AG04450 (cell line): ENCODE results near the gene CDHR5. TPM values are rescaled to one million over a fixed set of nuclear protein-coding genes. Genes with fewer than 3 reads are reported as not detected.
A peak's percentile ranks its signal among the peaks of the same experiment; 100 is the strongest.

ENCODE experiments used
- CTCF ChIA-PET: fragments of 300-600, 350-600 bp; formaldehyde crosslinking; extraction: SDS; loops from one replicate; lab custom pipeline; 2022; ENCODE audit warnings: antibody characterized with exemption, inconsistent platforms; lab: Charles Lee
- POLR2A ChIA-PET: fragments of 350-600 bp; formaldehyde crosslinking; extraction: SDS; loops from one replicate; lab custom pipeline; 2021; ENCODE audit warnings: antibody characterized with exemption, inconsistent platforms; lab: Yijun Ruan, JAX
- DNase-seq: peaks from one replicate; pipeline ENCODE4 v3.0.0-alpha.2; 2011; ENCODE audit warnings: low read depth, low spot score
- H3K27ac ChIP-seq: one replicate; pipeline ENCODE4 v1.5.1; 2012; ENCODE audit warnings: low read depth, low read length, control low read depth
- H3K27me3 ChIP-seq: one replicate; pipeline ENCODE4 v1.6.0; 2012; ENCODE audit warnings: low read length; ENCODE audit not compliant: control insufficient read depth, insufficient read depth
- H3K4me3 ChIP-seq: 2 replicates; pipeline ENCODE4 v1.5.1; 2011; ENCODE audit warnings: mild to moderate bottlenecking, low read depth, low read length, control low read depth
- H3K9me3 ChIP-seq: 2 replicates; pipeline ENCODE4 v1.5.1; 2012; ENCODE audit warnings: low read length; ENCODE audit not compliant: control insufficient read depth, insufficient read depth
- CTCF ChIP-seq: IDR thresholded peaks from 2 replicates; pipeline ENCODE4 v1.5.1; 2011; ENCODE audit warnings: low read depth, low read length, control low read depth, inconsistent platforms
- polyA plus RNA-seq: library from polyadenylated mRNA; depleted of rRNA; stranded (reverse); fragments of >200 nt; gene quantifications from 2 replicates; pipeline ENCODE4 v1.2.3, GENCODE V29; 2011

The CDHR5 gene
- polyA plus RNA-seq, 1 experiment: not detected

DNA sequence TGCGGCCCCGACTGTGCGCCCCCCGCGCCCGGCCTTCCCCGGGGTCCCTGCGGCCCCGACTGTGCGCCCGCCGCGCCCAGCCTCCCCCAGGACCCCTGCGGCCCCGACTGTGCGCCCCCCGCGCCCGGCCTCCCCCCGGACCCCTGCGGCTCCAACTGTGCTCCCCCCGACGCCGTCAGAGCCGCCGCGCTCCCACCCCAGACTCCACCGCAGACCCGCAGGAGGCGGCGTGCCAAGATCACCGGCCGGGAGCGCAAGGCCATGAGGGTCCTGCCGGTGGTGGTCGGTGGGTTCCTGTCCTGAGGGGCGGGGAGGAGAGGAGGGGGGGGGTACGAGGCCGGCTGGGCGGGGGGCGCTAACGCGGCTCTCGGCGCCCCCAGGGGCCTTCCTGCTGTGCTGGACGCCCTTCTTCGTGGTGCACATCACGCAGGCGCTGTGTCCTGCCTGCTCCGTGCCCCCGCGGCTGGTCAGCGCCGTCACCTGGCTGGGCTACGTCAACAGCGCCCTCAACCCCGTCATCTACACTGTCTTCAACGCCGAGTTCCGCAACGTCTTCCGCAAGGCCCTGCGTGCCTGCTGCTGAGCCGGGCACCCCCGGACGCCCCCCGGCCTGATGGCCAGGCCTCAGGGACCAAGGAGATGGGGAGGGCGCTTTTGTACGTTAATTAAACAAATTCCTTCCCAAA is 15.4 kb upstream of the CDHR5 start:
- TF ChIP-seq CTCF: no peak
- H3K4me3 ChIP-seq: no peak overlapping the region
- H3K27ac ChIP-seq: no peak overlapping the region
- H3K27me3 ChIP-seq: peaks cover 32% of the 10 kb centered on the region
- H3K9me3 ChIP-seq: peaks cover 4% of the 10 kb centered on the region
- no peak for DNase-seq
- POLR2A ChIA-PET: no interaction called here
- CTCF ChIA-PET: no interaction called here

DNA sequence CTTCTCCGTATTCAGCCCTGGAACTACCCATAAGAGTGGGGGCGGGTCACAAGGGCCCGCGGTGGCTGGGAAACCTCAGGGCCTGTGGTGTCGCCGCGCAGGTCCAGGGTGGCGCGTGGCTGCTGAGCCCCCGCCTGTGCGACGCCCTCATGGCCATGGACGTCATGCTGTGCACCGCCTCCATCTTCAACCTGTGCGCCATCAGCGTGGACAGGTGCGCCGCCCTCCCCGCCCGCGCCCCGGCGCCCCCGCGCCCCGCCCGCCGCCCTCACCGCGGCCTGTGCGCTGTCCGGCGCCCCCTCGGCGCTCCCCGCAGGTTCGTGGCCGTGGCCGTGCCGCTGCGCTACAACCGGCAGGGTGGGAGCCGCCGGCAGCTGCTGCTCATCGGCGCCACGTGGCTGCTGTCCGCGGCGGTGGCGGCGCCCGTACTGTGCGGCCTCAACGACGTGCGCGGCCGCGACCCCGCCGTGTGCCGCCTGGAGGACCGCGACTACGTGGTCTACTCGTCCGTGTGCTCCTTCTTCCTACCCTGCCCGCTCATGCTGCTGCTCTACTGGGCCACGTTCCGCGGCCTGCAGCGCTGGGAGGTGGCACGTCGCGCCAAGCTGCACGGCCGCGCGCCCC is 14.7 kb upstream of the CDHR5 start:
- Histone ChIP-seq H3K9me3 (peaks cover 4% of the 10 kb centered on the region), H3K27me3 (peaks cover 32% of the 10 kb centered on the region), H3K4me3 (no peak overlapping the region), H3K27ac (no peak overlapping the region)
- POLR2A ChIA-PET: no interaction called here
- no peak for DNase-seq
- no peak for TF ChIP-seq CTCF
- CTCF ChIA-PET: no interaction called here

DNA sequence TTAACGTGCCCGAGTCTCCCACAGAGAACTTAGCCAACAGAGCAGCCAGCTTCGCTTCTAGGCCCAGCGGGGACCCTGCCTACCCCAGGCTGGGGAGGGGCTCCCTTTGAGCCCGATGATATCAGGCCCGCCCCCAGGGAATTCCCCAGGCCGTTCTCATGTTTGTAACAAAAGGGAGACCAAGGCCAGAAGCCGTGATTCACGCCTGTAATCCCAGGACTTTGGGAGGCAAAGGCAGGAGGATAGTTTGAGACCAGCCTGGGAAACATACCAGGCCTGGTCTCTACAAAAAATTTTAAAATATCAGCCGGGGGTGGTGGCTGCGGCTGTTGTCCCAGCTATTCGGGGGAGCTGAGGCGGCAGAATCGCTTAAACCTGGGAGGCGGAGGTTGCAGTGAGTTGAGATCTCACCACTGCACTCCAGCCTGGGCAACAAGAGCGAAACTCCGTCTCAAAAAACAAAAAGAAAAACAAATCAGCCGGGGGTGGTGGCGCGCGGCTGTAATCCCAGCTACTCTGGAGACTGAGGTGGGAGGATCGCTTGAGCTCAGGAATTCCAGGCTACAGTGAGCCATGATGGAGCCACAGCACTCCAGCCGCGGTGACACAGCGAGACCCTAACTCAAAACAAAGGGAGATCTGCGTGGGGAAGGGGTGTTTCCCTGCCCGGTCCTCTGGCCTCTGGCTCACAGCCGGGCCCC is 14.0 kb upstream of the CDHR5 start:
- ChIA-PET CTCF (no interaction called here), POLR2A (interaction anchor here (1.0 kb wide), 1 partner anchor 56 kb away, joined by 9 read pairs; the partner anchor contains the start of genes DEAF1 and TMEM80)
- H3K27ac ChIP-seq: no peak overlapping the region
- DNase-seq: no peak
- no peak overlapping the region for H3K4me3 ChIP-seq
- H3K27me3 ChIP-seq: peaks cover 32% of the 10 kb centered on the region
- H3K9me3 ChIP-seq: peaks cover 4% of the 10 kb centered on the region
- TF ChIP-seq CTCF: no peak

DNA sequence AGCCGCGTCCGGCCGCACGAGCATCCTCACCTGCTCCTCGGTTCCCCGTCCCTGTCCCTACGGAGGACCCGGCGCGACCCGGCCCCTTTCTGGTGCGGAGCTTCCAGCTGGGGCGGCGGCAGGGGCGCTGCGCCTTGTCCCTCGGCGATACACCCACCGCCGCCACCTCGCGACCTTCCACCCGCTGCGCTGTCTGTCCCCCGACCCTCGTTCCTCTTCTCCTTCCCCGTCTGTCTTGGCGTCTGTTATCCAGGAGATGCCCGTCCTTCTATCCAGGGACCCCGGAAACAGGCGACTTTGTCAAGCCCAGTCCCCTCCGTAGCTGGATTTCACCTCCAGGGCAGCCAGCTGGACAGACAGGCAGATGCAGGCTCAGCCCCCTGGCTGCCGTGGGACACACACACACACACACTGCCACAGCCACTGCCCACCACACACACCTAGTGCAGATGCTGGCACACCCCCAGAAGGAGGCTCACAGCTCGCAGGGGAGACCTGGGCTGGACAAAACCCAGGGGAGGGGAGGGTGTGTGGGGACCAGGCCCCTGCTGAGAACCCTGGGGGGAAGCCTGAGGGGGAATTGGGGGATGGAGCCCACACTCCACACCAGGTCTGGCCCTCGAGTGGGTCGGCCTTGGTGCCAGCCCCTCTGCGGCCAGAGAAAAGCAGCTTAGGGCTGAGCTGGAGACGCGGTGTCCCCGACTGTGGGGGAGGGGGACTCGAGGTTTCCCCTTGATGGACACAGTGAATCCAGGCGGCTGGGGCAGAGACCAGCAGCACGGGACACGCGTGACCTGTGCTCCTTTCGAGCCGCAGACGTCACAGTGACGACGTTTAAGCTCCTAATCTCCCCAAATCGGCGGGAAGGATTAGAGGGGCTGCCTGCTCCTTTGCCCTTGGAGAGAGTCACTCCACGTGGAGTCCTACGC is 13.1 kb upstream of the CDHR5 start:
- ChIA-PET POLR2A (interaction anchor here (0.6 to 1.0 kb wide), 2 partner anchors 53 to 57 kb away, joined by 3 to 9 read pairs; partner anchors contain the start of genes DEAF1 and TMEM80), CTCF (no interaction called here)
- TF ChIP-seq CTCF: no peak
- H3K4me3 ChIP-seq: peak overlapping the region; percentile 27; the same call in 1 of the 2 replicates
- H3K27me3 ChIP-seq: peaks cover 32% of the 10 kb centered on the region
- DNase-seq: no peak
- peaks cover 4% of the 10 kb centered on the region for H3K9me3 ChIP-seq
- H3K27ac ChIP-seq: no peak overlapping the region
